IPS-18c (cell line): ENCODE measurements around the gene ANKRD23.
"Not testable (repeated sequence)": the region's sequence is repeated elsewhere in the genome, so short reads cannot be mapped to it uniquely, and the experiment has no call there.

Source experiments
- H3K4me3 ChIP-seq: 2 replicates; pipeline ENCODE4 v1.7.0; 2013; ENCODE audit warnings: low read depth, mild to moderate bottlenecking, low read length, moderate library complexity; ENCODE audit not compliant: insufficient read depth
- H3K9me3 ChIP-seq: one replicate; pipeline ENCODE4 v1.6.1; 2013; ENCODE audit warnings: mild to moderate bottlenecking, low read length, moderate library complexity; ENCODE audit not compliant: control insufficient read depth, insufficient read depth

ANKRD23 gene

GRCh38 chr2:96798733-96799622 is 44.8 kb downstream of the ANKRD23 start:
- H3K4me3 ChIP-seq = no peak overlapping the region
- no peaks in the 10 kb centered on the region for H3K9me3 ChIP-seq

GRCh38 chr2:96797066-96797625 is 46.7 kb downstream of the ANKRD23 start:
- H3K4me3 ChIP-seq = no peak overlapping the region
- H3K9me3 ChIP-seq = no peaks in the 10 kb centered on the region

GRCh38 chr2:96796497-96796896 is 47.3 kb downstream of the ANKRD23 start:
- not testable (repeated sequence) for H3K9me3 ChIP-seq

GRCh38 chr2:96795076-96795475 is 48.7 kb downstream of the ANKRD23 start:
- Histone ChIP-seq H3K9me3 (no peaks in the 10 kb centered on the region), H3K4me3 (no peak overlapping the region)

More at GRCh38 chr2:96796497-96796896, 47.3 kb downstream of the ANKRD23 start:
- not testable (repeated sequence) for H3K4me3 ChIP-seq

GRCh38 chr2:96792772-96793749 is 50.8 kb downstream of the ANKRD23 start:
- Histone ChIP-seq H3K9me3 (no peaks in the 10 kb centered on the region), H3K4me3 (no peak overlapping the region)

GRCh38 chr2:96789245-96789617 is 54.6 kb downstream of the ANKRD23 start:
- H3K9me3 ChIP-seq = no peaks in the 10 kb centered on the region
- H3K4me3 ChIP-seq = no peak overlapping the region

GRCh38 chr2:96788442-96789244 is 55.2 kb downstream of the ANKRD23 start:
- Histone ChIP-seq H3K9me3 (no peaks in the 10 kb centered on the region), H3K4me3 (no peak overlapping the region)
